Ectodermal cell (in vitro differentiated cells): ENCODE results near the gene ARVCF.

ENCODE experiments used
- H3K27ac ChIP-seq: 2 replicates; pipeline ENCODE4 v1.7.0; 2013; ENCODE audit warnings: mild to moderate bottlenecking, low read depth, low read length; ENCODE audit not compliant: insufficient read depth, poor library complexity, severe bottlenecking
- H3K27me3 ChIP-seq: 2 replicates; pipeline ENCODE4 v1.7.0; 2013; ENCODE audit warnings: mild to moderate bottlenecking, low read length; ENCODE audit not compliant: insufficient read depth, control insufficient read depth, poor library complexity, severe bottlenecking
- H3K36me3 ChIP-seq: one replicate; pipeline ENCODE4 v1.7.0; 2013; ENCODE audit warnings: low read length; ENCODE audit not compliant: control insufficient read depth, insufficient read depth
- H3K4me1 ChIP-seq: one replicate; pipeline ENCODE4 v1.7.0; 2013; ENCODE audit warnings: low read length; ENCODE audit not compliant: control insufficient read depth, insufficient read depth
- H3K4me3 ChIP-seq: 2 replicates; pipeline ENCODE4 v1.7.0; 2013; ENCODE audit warnings: low read depth, low read length, control low read depth; ENCODE audit not compliant: insufficient read depth
- H3K9me3 ChIP-seq: 2 replicates; pipeline ENCODE4 v1.7.0; 2013; ENCODE audit warnings: mild to moderate bottlenecking, low read length, moderate library complexity; ENCODE audit not compliant: control insufficient read depth
- WGBS, 2 experiments: methylation state at CpG; one replicate each; pipeline ENCODE4 v1.1.7; 2013; ENCODE audit warnings: missing lambda C conversion rate in 2 of 2; 5-methylcytosine and 5-hydroxymethylcytosine counted together

ARVCF gene

DNA sequence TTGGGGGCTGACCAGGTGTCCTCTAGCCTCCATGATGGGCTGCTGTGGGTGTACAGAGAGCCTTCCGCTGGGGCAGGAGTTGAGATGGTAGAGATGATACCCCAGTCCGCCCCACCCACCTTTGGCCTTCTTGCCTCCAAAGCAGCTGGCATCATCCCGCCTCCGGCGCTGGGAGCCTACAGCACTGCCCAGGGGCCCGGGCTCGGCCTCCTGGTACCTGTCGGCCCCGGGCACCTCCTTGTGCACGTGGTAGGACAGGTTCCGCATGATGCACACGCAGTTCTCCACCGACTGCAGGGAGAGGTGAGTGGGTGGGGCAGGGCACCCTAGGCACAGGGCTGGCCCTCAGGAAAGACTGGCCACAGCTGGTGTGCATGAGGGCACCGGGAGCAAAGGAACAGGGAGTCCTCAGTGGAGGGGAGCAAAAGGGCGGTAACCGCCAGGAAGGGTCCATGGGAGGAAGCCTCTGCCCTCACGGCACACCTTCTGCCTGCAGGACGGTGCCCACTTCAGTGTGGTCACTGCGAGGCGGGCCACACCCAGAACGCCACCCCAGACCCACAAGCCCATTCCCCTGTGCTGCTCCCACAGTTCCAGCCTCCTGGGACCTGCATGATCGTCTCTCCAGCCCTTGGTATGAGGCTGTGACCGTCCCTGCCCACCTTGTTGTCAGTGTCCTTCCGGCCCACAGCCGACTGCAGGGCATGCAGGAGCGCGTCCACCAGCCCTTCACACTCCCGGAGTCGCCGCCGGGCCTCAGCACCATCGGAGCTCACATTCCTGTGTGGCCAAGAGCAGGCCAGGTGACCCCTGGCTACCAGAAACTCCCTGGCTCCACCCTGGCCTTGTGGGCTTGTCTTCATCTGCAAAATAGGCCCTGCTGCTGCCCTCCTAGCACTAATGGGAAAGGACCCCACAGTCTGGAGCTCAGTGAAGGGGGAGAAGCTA is 39.1 kb downstream of the ARVCF start:
- 95% methylated on average over 32 of the region's 32 CpGs for WGBS, 2 experiments
- Histone ChIP-seq H3K27ac (no peak overlapping the region), H3K9me3 (no peaks in the 10 kb centered on the region), H3K4me1 (peaks cover 13% of the 10 kb centered on the region), H3K36me3 (peaks cover 36% of the 10 kb centered on the region), H3K4me3 (no peak overlapping the region), H3K27me3 (no peaks in the 10 kb centered on the region)

DNA sequence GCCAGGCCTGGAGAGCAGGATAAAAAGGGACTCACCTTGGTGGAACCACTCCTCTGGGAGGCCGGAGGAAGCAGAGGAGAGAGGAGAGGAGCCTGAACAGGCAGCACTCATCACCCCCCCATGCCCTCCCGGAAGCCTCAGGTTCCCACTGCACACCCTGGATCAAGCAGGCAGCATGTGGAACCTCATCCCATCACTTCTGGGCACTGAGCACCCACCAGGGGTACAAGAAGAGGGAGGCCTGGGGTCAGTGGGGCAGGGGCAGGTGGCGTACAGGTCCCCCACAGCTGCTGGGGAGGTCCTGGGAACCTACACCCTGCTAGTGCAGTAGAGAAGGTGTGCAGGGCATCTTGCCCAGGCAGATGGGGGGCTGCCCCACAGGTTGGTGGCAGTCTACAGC is 40.0 kb downstream of the ARVCF start:
- H3K4me3 ChIP-seq = no peak overlapping the region
- no peaks in the 10 kb centered on the region for H3K27me3 ChIP-seq
- H3K36me3 ChIP-seq = peaks cover 32% of the 10 kb centered on the region
- H3K4me1 ChIP-seq = peaks cover 13% of the 10 kb centered on the region
- no peak overlapping the region for H3K27ac ChIP-seq
- no peaks in the 10 kb centered on the region for H3K9me3 ChIP-seq
- WGBS, 2 experiments = 96 to 98% methylated on average over 3 of the region's 3 CpGs

DNA sequence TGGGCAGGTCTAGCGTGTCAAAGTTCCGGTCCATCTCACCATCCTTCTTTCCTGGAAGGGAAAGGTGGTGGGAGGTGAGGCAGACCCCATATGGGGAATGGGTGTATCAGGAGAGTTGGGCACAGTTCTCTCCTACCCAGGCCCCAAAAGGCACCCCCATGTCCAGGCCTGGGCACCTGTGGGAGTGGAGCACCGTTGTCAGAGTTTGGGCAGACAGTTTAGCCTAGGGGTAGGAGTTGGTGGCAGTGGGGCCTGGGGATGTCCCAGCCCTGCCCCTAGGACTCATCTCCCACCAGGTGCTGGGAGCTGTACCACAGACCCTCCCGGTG is 41.0 kb downstream of the ARVCF start:
- no peak overlapping the region for H3K27ac ChIP-seq
- H3K4me1 ChIP-seq = peaks cover 13% of the 10 kb centered on the region
- H3K27me3 ChIP-seq = no peaks in the 10 kb centered on the region
- no peak overlapping the region for H3K4me3 ChIP-seq
- WGBS, 2 experiments = 94 to 95% methylated on average over 4 of the region's 4 CpGs
- peaks cover 26% of the 10 kb centered on the region for H3K36me3 ChIP-seq
- H3K9me3 ChIP-seq = no peaks in the 10 kb centered on the region

DNA sequence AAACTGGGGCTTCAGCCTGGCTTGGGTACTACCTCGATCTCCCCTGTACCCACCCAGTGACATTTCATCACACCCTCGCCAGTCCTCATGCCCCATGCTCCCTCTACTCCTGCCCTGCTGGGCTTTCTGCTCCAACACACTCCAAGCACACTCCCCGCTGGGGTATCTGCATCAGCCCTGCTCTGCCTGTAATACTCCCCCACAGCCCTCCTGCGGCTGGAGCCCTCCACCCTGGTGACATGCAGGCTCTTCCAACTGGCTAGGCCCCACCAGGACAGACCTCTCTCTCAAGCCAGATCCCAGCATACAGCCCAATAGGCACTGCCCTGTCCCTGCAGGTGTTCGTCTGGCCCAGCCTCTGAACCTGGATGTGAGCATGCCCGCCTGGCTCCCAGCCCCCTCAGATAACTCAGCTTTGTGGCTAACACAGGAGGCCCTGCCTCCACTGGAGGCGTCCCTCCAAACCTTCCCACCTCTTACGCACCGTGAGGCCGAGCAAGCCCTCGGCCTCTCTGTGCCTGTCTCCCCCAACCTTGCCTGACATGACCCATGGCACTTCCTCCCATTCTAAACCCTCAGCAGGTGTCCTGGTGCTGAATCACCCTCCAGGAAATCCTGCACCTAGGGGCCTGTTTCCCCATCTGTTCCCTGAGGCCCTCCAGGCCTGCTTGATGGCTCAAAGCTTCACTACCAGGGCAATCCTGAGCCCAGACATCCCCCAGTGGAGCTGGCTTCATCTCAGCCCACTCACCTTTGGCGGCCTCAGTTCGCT is 41.5 kb downstream of the ARVCF start:
- Histone ChIP-seq H3K9me3 (no peaks in the 10 kb centered on the region), H3K36me3 (peaks cover 20% of the 10 kb centered on the region), H3K27ac (peak overlapping the region; percentile 86), H3K4me3 (no peak overlapping the region), H3K27me3 (no peaks in the 10 kb centered on the region), H3K4me1 (peaks cover 13% of the 10 kb centered on the region)
- 78 to 81% methylated on average over 13 of the region's 13 CpGs for WGBS, 2 experiments

DNA sequence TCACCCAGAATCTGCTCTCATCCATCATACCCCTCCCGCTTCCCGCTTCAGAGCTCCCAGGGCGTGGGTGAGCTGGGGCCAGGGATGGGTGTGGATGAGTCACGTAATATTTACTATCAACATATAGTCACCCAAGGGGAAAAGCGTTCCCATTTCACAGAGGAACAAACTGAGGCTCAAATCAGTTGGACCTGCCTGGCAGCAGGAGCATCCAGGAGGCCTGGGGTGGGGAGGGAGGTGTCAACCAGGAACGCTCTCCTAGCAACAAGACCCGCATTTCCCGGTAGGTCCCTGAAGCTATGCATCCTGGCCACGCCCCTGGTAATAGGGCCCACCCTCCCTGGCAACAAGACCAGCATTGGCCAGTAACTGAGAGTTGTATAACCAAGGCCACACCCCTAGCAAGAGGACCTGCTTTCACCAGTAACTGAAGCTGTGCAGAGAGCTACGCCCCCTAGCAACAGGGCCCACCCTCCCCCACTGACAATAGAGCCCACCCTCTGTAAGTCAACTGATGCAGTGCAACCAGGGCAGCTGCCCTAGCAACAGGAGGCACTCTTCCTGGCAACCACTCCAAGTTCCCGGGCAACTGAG is 42.3 kb downstream of the ARVCF start:
- Histone ChIP-seq H3K27ac (peak overlapping the region; percentile 86), H3K9me3 (no peaks in the 10 kb centered on the region), H3K4me3 (no peak overlapping the region), H3K4me1 (peaks cover 13% of the 10 kb centered on the region), H3K36me3 (peaks cover 19% of the 10 kb centered on the region), H3K27me3 (no peaks in the 10 kb centered on the region)
- WGBS, 2 experiments = 68 to 73% methylated on average over 10 to 11 of the region's 11 CpGs

DNA sequence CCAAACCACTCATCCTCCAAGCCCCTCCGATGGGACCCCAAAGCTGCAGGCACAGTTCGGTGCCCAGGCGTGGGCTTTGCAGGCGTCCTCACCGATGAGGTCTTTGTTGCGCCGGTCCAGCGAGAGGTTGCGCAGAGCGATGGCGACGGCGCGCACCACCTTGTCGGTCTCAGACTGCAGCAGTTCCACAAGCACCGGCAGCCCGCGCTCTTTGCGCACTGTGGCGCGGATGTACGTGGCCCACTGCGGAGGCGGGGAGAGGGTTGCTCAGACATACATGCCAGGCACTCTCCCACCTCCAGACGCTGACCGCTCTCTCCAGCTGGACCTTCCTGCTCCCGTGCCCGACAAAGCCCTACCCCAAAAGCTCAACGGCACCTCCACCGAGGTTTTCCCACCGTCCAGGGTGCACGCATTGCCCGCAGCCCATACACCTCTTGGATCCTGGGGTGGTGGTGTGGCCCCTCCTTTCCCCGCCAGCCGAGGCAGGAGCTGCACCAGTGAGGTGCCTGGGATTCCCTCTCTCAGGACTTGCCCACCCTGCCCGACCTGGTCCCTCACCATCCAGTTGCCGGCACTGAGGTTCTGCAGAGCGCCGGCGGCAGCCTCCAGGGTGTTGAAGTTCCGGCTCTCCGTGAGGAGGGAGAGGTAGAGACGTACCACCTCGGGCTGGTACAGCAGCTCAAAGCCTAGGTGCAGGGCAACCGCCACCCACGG is 42.9 kb downstream of the ARVCF start:
- Histone ChIP-seq H3K9me3 (no peaks in the 10 kb centered on the region), H3K36me3 (peaks cover 15% of the 10 kb centered on the region), H3K27ac (no peak overlapping the region), H3K27me3 (no peaks in the 10 kb centered on the region), H3K4me3 (no peak overlapping the region), H3K4me1 (peaks cover 13% of the 10 kb centered on the region)
- 96 to 97% methylated on average over 46 of the region's 46 CpGs for WGBS, 2 experiments

DNA sequence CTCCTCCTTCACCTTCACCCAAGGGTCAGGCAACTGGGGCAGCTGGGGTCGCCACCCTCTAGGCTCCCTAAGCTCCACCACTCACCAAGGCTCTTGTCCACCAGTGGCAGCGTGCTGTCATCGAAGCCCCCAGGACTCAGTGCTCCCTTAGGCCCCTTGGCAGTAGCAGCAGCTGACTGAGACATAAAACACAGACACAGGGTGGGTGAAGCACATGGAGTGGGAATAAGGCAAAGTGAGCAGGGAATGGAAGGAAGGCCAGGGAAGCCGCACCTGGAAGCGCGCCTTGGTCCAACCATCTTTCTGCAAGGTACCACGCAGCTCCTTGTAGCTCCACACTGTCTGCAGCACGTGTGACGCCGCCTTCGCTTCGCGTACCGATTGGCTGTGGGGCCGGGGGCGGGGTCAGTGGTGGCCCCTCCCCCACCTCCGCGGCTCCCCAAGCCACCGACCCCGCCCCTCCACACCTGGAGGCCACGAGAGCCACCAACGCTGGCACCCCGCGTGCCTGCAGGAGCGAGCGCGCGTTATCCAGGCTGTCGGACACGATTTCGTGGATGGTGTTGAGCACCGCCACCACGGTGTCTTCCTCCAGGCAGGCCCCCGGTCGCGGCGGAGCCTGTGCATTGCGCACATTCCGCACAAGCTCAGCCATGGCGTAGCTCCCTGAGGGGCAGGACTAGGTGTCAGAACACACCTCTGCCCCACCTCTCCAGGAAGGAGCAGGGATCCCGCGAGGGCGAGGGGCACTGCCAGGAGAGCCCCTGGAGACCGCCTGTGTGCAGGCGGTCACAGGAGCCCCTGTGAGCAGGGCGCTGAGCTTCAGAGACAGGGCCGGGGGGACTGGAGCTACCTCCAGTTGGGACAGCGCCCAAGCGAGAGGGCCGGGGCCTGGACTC is 43.7 kb downstream of the ARVCF start:
- Histone ChIP-seq H3K4me3 (no peak overlapping the region), H3K9me3 (no peaks in the 10 kb centered on the region), H3K27me3 (no peaks in the 10 kb centered on the region), H3K36me3 (peaks cover 12% of the 10 kb centered on the region), H3K27ac (no peak overlapping the region), H3K4me1 (peaks cover 13% of the 10 kb centered on the region)
- 93% methylated on average over 50 of the region's 50 CpGs for WGBS, 2 experiments

DNA sequence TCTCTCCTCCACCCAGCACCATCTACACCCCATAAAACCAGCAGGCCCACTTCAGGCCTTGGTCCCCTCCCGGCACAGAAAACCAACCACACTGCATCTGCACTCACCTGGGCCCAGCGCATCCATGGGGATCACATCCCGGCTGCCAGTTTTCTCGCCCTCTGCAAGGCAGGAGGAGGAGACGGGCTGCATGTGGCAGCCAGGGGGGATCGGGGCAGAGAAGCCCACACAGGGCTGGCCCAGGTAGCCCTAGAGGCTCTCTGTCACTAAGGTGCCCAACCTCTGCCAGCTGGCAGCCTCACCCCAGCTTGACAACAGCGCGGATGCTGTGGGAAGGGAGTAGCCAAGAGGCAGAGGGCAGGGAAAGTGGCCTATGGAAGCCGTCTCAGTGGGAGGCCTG is 44.4 kb downstream of the ARVCF start:
- H3K9me3 ChIP-seq = no peaks in the 10 kb centered on the region
- no peak overlapping the region for H3K27ac ChIP-seq
- peaks cover 13% of the 10 kb centered on the region for H3K4me1 ChIP-seq
- WGBS, 2 experiments = 93 to 95% methylated on average over 9 of the region's 9 CpGs
- H3K27me3 ChIP-seq = no peaks in the 10 kb centered on the region
- peaks cover 12% of the 10 kb centered on the region for H3K36me3 ChIP-seq
- H3K4me3 ChIP-seq = no peak overlapping the region
